Liver (tissue), 9 donors: ENCODE measurements around the gene KCNJ5. TPM values are rescaled to one million over a fixed set of nuclear protein-coding genes. Genes with fewer than 3 reads are reported as not detected.
A peak's percentile ranks its signal among the peaks of the same experiment; 100 is the strongest.

Source experiments
- DNase-seq: peaks from one replicate; pipeline ENCODE4 v3.0.0-alpha.2; 2017; ENCODE audit warnings: low spot score
- H3K27ac ChIP-seq, 2 donors: one replicate each; pipeline ENCODE4 v1.7.0; 2013; ENCODE audit warnings: inconsistent platforms in 2 of 2, low read length in 2 of 2, control low read depth in 1 of 2, low read depth in 1 of 2, mild to moderate bottlenecking in 1 of 2
- H3K27me3 ChIP-seq, 4 donors: one replicate each; pipeline versions ENCODE4 v1.6.1 to v1.7.0; 2013; ENCODE audit warnings: low read length in 3 of 4, inconsistent platforms in 1 of 4, mild to moderate bottlenecking in 1 of 4, moderate library complexity in 1 of 4; ENCODE audit not compliant: control insufficient read depth in 4 of 4, insufficient read depth in 4 of 4
- H3K36me3 ChIP-seq, 4 donors: one replicate each; pipeline versions ENCODE4 v1.6.1 to v1.7.0; 2013; ENCODE audit warnings: low read length in 3 of 4, mild to moderate bottlenecking in 3 of 4, low read depth in 1 of 4, moderate library complexity in 1 of 4; ENCODE audit not compliant: control insufficient read depth in 4 of 4, insufficient read depth in 3 of 4
- H3K4me1 ChIP-seq, 4 donors: one replicate each; pipeline versions ENCODE4 v1.6.1 to v1.7.0; 2013; ENCODE audit warnings: low read length in 3 of 4, mild to moderate bottlenecking in 3 of 4, moderate library complexity in 1 of 4; ENCODE audit not compliant: control insufficient read depth in 4 of 4, insufficient read depth in 4 of 4
- H3K4me3 ChIP-seq, 3 donors: one replicate each; pipeline versions ENCODE4 v1.6.1 to v1.7.0; 2013; ENCODE audit warnings: low read length in 3 of 3, control low read depth in 1 of 3, low read depth in 1 of 3, mild to moderate bottlenecking in 1 of 3
- H3K9ac ChIP-seq, 2 donors: one replicate each; pipeline ENCODE4 v1.7.0; 2013; ENCODE audit warnings: low read length in 2 of 2, mild to moderate bottlenecking in 2 of 2, moderate library complexity in 2 of 2, control low read depth in 1 of 2, low read depth in 1 of 2
- H3K9me3 ChIP-seq, 4 donors: one replicate each; pipeline versions ENCODE4 v1.6.1 to v1.7.0; 2013; ENCODE audit warnings: low read length in 3 of 4; ENCODE audit not compliant: control insufficient read depth in 4 of 4
- ATF3 ChIP-seq: IDR thresholded peaks from 2 replicates; pipeline ENCODE4 v1.6.1; 2016; ENCODE audit warnings: antibody characterized with exemption
- CTCF ChIP-seq: fragments of 150-350 bp; IDR thresholded peaks from 2 replicates; pipeline ENCODE4 v1.5.1; 2017; ENCODE audit warnings: improper control_type of control experiment, low read depth, low read length; ENCODE audit not compliant: missing input control
- EGR1 ChIP-seq, 2 donors: IDR thresholded peaks; 2 replicates each; pipeline ENCODE4 v1.6.1; 2016 to 2018; ENCODE audit warnings: antibody characterized with exemption in 2 of 2, low read depth in 2 of 2
- FOXA1 ChIP-seq: IDR thresholded peaks from 2 replicates; pipeline ENCODE4 v1.6.1; 2016; ENCODE audit warnings: antibody characterized with exemption
- FOXA2 ChIP-seq: IDR thresholded peaks from 2 replicates; pipeline ENCODE4 v1.6.1; 2016; ENCODE audit warnings: antibody characterized with exemption
- GABPA ChIP-seq, 2 donors: IDR thresholded peaks in 1 of 2; conservative IDR thresholded peaks in 1 of 2; 2 replicates each; pipeline ENCODE4 v1.6.1; 2016; ENCODE audit warnings: antibody characterized with exemption in 2 of 2, mild to moderate bottlenecking in 1 of 2, moderate library complexity in 1 of 2
- HNF4A ChIP-seq, 2 donors: conservative IDR thresholded peaks; 2 replicates each; pipeline ENCODE4 v1.6.1; 2016; ENCODE audit warnings: antibody characterized with exemption in 2 of 2, mild to moderate bottlenecking in 2 of 2
- HNF4G ChIP-seq: IDR thresholded peaks from 2 replicates; pipeline ENCODE4 v1.6.1; 2016; ENCODE audit warnings: antibody characterized with exemption
- JUND ChIP-seq, 2 donors: IDR thresholded peaks; 2 replicates each; pipeline ENCODE4 v1.6.1; 2016; ENCODE audit warnings: antibody characterized with exemption in 2 of 2
- MAX ChIP-seq: IDR thresholded peaks from 2 replicates; pipeline ENCODE4 v1.6.1; 2016; ENCODE audit warnings: antibody characterized with exemption
- NR2F2 ChIP-seq: IDR thresholded peaks from 2 replicates; pipeline ENCODE4 v1.6.1; 2016; ENCODE audit warnings: antibody characterized with exemption
- RAD21 ChIP-seq, 2 donors: IDR thresholded peaks; 2 replicates each; pipeline ENCODE4 v1.6.1; 2016; ENCODE audit warnings: antibody characterized with exemption in 2 of 2, mild to moderate bottlenecking in 2 of 2
- REST ChIP-seq: IDR thresholded peaks from 2 replicates; pipeline ENCODE4 v1.6.1; 2016; ENCODE audit warnings: antibody characterized with exemption, mild to moderate bottlenecking
- RXRA ChIP-seq, 2 donors: IDR thresholded peaks; 2 replicates each; pipeline ENCODE4 v1.6.1; 2017 to 2018; ENCODE audit warnings: antibody characterized with exemption in 2 of 2, mild to moderate bottlenecking in 1 of 2
- SP1 ChIP-seq: IDR thresholded peaks from 2 replicates; pipeline ENCODE4 v1.6.1; 2018; ENCODE audit warnings: antibody characterized with exemption, mild to moderate bottlenecking
- TAF1 ChIP-seq: conservative IDR thresholded peaks from 2 replicates; pipeline ENCODE4 v1.6.1; 2016; ENCODE audit warnings: antibody characterized with exemption, mild to moderate bottlenecking
- YY1 ChIP-seq: IDR thresholded peaks from 2 replicates; pipeline ENCODE4 v1.6.1; 2016; ENCODE audit warnings: antibody characterized with exemption, mild to moderate bottlenecking
- ZBTB33 ChIP-seq: IDR thresholded peaks from 2 replicates; pipeline ENCODE4 v1.6.1; 2016; ENCODE audit warnings: antibody characterized with exemption
- WGBS: extraction: QIAGEN DNeasy Blood & Tissue Kit; methylation state at CpG from one replicate; pipeline ENCODE4 v1.1.7; 2013; 5-methylcytosine and 5-hydroxymethylcytosine counted together
- polyA plus RNA-seq, 2 donors: library from polyadenylated mRNA; stranded (reverse) in 1 of 2; unstranded in 1 of 2; fragments of 200-250 nt in 1 of 2; fragments of >200 nt in 1 of 2; fragmentation: Nextera tagmentation in 1 of 2; extraction: Ambion mirVana in 1 of 2; gene quantifications; one replicate each; pipeline versions ENCODE4 v1.2.1 to v1.2.3, GENCODE V29; 2013 to 2015
- total RNA-seq, 2 donors: library from RNA; depleted of rRNA; stranded (reverse); fragments of >200 nt; gene quantifications; one replicate each; pipeline ENCODE4 v1.2.3, GENCODE V29; 2014
- donor health status: healthy.
- donor health status: healthy.
- donor health status: healthy.
- donor health status: healthy.
- donor health status: healthy.

Gene KCNJ5
- total and polyA plus RNA-seq, 4 donors: 0.04 to 0.08 (median 0.06) TPM

- peaks cover 0 to 9% (median 4%) of the 10 kb centered on the region in 4 donors for H3K4me1 ChIP-seq
- TF ChIP-seq YY1 (no peak), ATF3 (no peak), RXRA (IDR thresholded peaks at IDR 0.05) (no peak)
- no peaks in the 10 kb centered on the region for H3K9me3 ChIP-seq
- no peak overlapping the region for H3K4me3 ChIP-seq
- no peak overlapping the region for H3K9ac ChIP-seq
- WGBS: 86% methylated on average over 4 of the region's 4 CpGs
- no peaks in the 10 kb centered on the region for H3K36me3 ChIP-seq
- H3K27ac ChIP-seq: no peak overlapping the region
- peaks cover 0 to 6% (median 1%) of the 10 kb centered on the region in 4 donors for H3K27me3 ChIP-seq
- DNase-seq: no peak
Measured at GRCh38 chr11:128907585-128907984, 16.4 kb downstream of the KCNJ5 start.

GRCh38 chr11:128908391-128909246 is 17.5 kb downstream of the KCNJ5 start:
- no peak overlapping the region for H3K4me3 ChIP-seq
- no peaks in the 10 kb centered on the region for H3K9me3 ChIP-seq
- TF ChIP-seq FOXA1 (no peak), JUND (IDR thresholded peaks at IDR 0.05) (peak in 1 of 2 donors; percentile 22), NR2F2 (no peak)
- H3K4me1 ChIP-seq: peaks cover 0 to 9% (median 4%) of the 10 kb centered on the region in 4 donors
- no peaks in the 10 kb centered on the region for H3K36me3 ChIP-seq
- H3K9ac ChIP-seq: no peak overlapping the region
- WGBS: 54% methylated on average over 12 of the region's 12 CpGs
- H3K27ac ChIP-seq: no peak overlapping the region
- peaks cover 0 to 6% (median 1%) of the 10 kb centered on the region in 4 donors for H3K27me3 ChIP-seq
- DNase-seq: no peak

GRCh38 chr11:128909438-128910125 is 18.4 kb downstream of the KCNJ5 start:
- no peak for DNase-seq

More at GRCh38 chr11:128909438-128910125, 18.4 kb downstream of the KCNJ5 start:
- Histone ChIP-seq H3K9ac (no peak overlapping the region), H3K4me3 (no peak overlapping the region), H3K36me3 (no peaks in the 10 kb centered on the region), H3K27ac (no peak overlapping the region), H3K4me1 (peaks cover 0 to 9% (median 4%) of the 10 kb centered on the region in 4 donors), H3K9me3 (no peaks in the 10 kb centered on the region), H3K27me3 (peaks cover 0 to 3% (median 1%) of the 10 kb centered on the region in 4 donors)
- no peak for TF ChIP-seq CTCF
- no peak for TF ChIP-seq REST
- no peak for TF ChIP-seq YY1
- TF ChIP-seq GABPA (IDR thresholded peaks at IDR 0.05 in 1 of 2, conservative IDR thresholded peaks at IDR 0.05 in 1 of 2): no peak
- TF ChIP-seq ATF3: no peak
- no peak for TF ChIP-seq JUND (IDR thresholded peaks at IDR 0.05)
- TF ChIP-seq TAF1: no peak
- TF ChIP-seq FOXA2: no peak
- TF ChIP-seq HNF4A (conservative IDR thresholded peaks at IDR 0.05): no peak
- TF ChIP-seq NR2F2: no peak
- no peak for TF ChIP-seq ZBTB33
- no peak for TF ChIP-seq MAX
- TF ChIP-seq FOXA1: no peak
- no peak for TF ChIP-seq HNF4G
- TF ChIP-seq EGR1 (IDR thresholded peaks at IDR 0.05; ENCODE audit: low read depth in 2 of 2): no peak
- TF ChIP-seq SP1: no peak
- TF ChIP-seq RAD21 (IDR thresholded peaks at IDR 0.05): no peak
- TF ChIP-seq RXRA (IDR thresholded peaks at IDR 0.05): no peak
- 87% methylated on average over 8 of the region's 8 CpGs for WGBS
